IMR-90 (cell line): ENCODE results near the gene SLC5A11. TPM values are rescaled to one million over a fixed set of nuclear protein-coding genes. Genes with fewer than 3 reads are reported as not detected.

Experiments used
- ATAC-seq: fragments of 200-7000 bp; cut with Tn5 transposase; 2 replicates; pipeline ENCODE4 v1.9.1; 2020; ENCODE audit warnings: low read depth, mild to moderate bottlenecking, moderate library complexity
- BruUV-seq: library from RNA; stranded (reverse); fragments of 400-500 nt; replicated peaks from 2 replicates; lab custom pipeline; 2021; lab: Mats Ljungman, UMichigan
- CTCF ChIA-PET: fragments of 300-600 bp; formaldehyde crosslinking; extraction: SDS; loops from one replicate; lab custom pipeline; 2021; ENCODE audit warnings: antibody characterized with exemption; lab: Yijun Ruan, JAX
- POLR2A ChIA-PET: fragments of 300-600 bp; sonication (Branson Sonifier 250); formaldehyde crosslinking; loops from one replicate; lab custom pipeline; 2022; ENCODE audit warnings: antibody characterized with exemption; ENCODE audit not compliant: unreplicated experiment; lab: Charles Lee
- DNase-seq: peaks from one replicate; pipeline ENCODE4 v3.0.0; 2013
- H2AFZ ChIP-seq: replicated peaks from 2 replicates; pipeline ENCODE3; 2013; ENCODE audit warnings: low read length, mild to moderate bottlenecking; ENCODE audit not compliant: poor library complexity
- H2AK5ac ChIP-seq: 2 replicates; pipeline ENCODE4 v1.6.1; 2013; ENCODE audit warnings: low read depth, low read length, inconsistent platforms
- H2AK9ac ChIP-seq: replicated peaks from 2 replicates; pipeline ENCODE3; 2013; ENCODE audit warnings: mild to moderate bottlenecking, low read depth, low read length, moderate library complexity; ENCODE audit not compliant: poor library complexity
- H2BK120ac ChIP-seq: 2 replicates; pipeline ENCODE4 v1.6.1; 2013; ENCODE audit warnings: low read depth, low read length, inconsistent platforms
- H2BK15ac ChIP-seq: 3 replicates; pipeline ENCODE4 v1.6.1; 2013; ENCODE audit warnings: low read depth, low read length, inconsistent platforms
- H2BK20ac ChIP-seq: 2 replicates; pipeline ENCODE4 v1.6.1; 2013; ENCODE audit warnings: low read depth, mild to moderate bottlenecking, inconsistent platforms, low read length, moderate library complexity
- H2BK5ac ChIP-seq: 2 replicates; pipeline ENCODE4 v1.6.1; 2013; ENCODE audit warnings: mild to moderate bottlenecking, low read depth, low read length, inconsistent platforms; ENCODE audit not compliant: poor library complexity, severe bottlenecking
- H3K14ac ChIP-seq: replicated peaks from 2 replicates; pipeline ENCODE4 v1.6.1; 2013; ENCODE audit warnings: low read depth, low read length, inconsistent platforms
- H3K18ac ChIP-seq: 2 replicates; pipeline ENCODE4 v1.6.1; 2013; ENCODE audit warnings: low read depth, low read length, control low read depth
- H3K23ac ChIP-seq: 2 replicates; pipeline ENCODE4 v1.6.1; 2013; ENCODE audit warnings: low read depth, low read length, inconsistent platforms
- H3K27ac ChIP-seq: 2 replicates; pipeline ENCODE4 v1.5.1; 2013; ENCODE audit warnings: mild to moderate bottlenecking, control low read depth, low read length; ENCODE audit not compliant: insufficient read depth
- H3K27me3 ChIP-seq: 2 replicates; pipeline ENCODE4 v1.6.1; 2013; ENCODE audit warnings: low read length; ENCODE audit not compliant: control insufficient read depth, insufficient read depth
- H3K36me3 ChIP-seq: 2 replicates; pipeline ENCODE4 v1.6.1; 2013; ENCODE audit warnings: low read length, mixed read lengths; ENCODE audit not compliant: control insufficient read depth, insufficient read depth
- H3K4ac ChIP-seq: 2 replicates; pipeline ENCODE4 v1.6.1; 2013; ENCODE audit warnings: low read depth, low read length, inconsistent platforms
- H3K4me1 ChIP-seq: 2 replicates; pipeline ENCODE4 v1.6.1; 2013; ENCODE audit warnings: low read length, mixed read lengths; ENCODE audit not compliant: control insufficient read depth, insufficient read depth
- H3K4me2 ChIP-seq: 2 replicates; pipeline ENCODE4 v1.6.1; 2013; ENCODE audit warnings: low read depth, mild to moderate bottlenecking, control low read depth, low read length, moderate library complexity
- H3K4me3 ChIP-seq: 2 replicates; pipeline ENCODE4 v1.5.1; 2013; ENCODE audit warnings: low read depth, mild to moderate bottlenecking, control low read depth, low read length, moderate library complexity; ENCODE audit not compliant: insufficient read depth
- H3K56ac ChIP-seq: 2 replicates; pipeline ENCODE4 v1.6.1; 2013; ENCODE audit warnings: low read length, inconsistent platforms; ENCODE audit not compliant: insufficient read depth; ENCODE audit errors: extremely low read depth
- H3K79me1 ChIP-seq, 2 experiments: 2 replicates each; pipeline ENCODE4 v1.6.1; 2013; ENCODE audit warnings: low read length in 2 of 2, inconsistent platforms in 1 of 2, low read depth in 1 of 2
- H3K9ac ChIP-seq: 2 replicates; pipeline ENCODE4 v1.6.1; 2013; ENCODE audit warnings: low read depth, low read length, control low read depth
- H3K9me1 ChIP-seq: 2 replicates; pipeline ENCODE4 v1.6.1; 2013; ENCODE audit warnings: low read length, inconsistent platforms; ENCODE audit not compliant: insufficient read depth
- H3K9me3 ChIP-seq: 2 replicates; pipeline ENCODE4 v1.6.1; 2013; ENCODE audit warnings: low read length; ENCODE audit not compliant: control insufficient read depth, insufficient read depth
- H4K20me1 ChIP-seq: 2 replicates; pipeline ENCODE4 v1.6.1; 2013; ENCODE audit warnings: low read length, inconsistent platforms; ENCODE audit not compliant: insufficient read depth
- H4K5ac ChIP-seq: 2 replicates; pipeline ENCODE4 v1.6.1; 2013; ENCODE audit warnings: mild to moderate bottlenecking, low read depth, low read length, control low read depth
- H4K8ac ChIP-seq, 2 experiments: 2 replicates each; pipeline ENCODE4 v1.6.1; 2013; ENCODE audit warnings: low read depth in 2 of 2, low read length in 2 of 2, control low read depth in 1 of 2, inconsistent platforms in 1 of 2
- H4K91ac ChIP-seq: 2 replicates; pipeline ENCODE4 v1.6.1; 2013; ENCODE audit warnings: low read depth, low read length, inconsistent platforms; ENCODE audit not compliant: insufficient read depth
- BHLHE40 ChIP-seq: fragments of 150-350 bp; IDR thresholded peaks from 2 replicates; pipeline ENCODE4 v1.6.1; 2016; ENCODE audit warnings: mild to moderate bottlenecking, low read depth, low read length
- CEBPB ChIP-seq: IDR thresholded peaks from 2 replicates; pipeline ENCODE4 v1.6.1; 2012; ENCODE audit warnings: low read depth, low read length, improper control_type of control experiment
- CHD1 ChIP-seq: IDR thresholded peaks from 2 replicates; pipeline ENCODE4 v1.6.1; 2012; ENCODE audit warnings: low read depth, low read length, improper control_type of control experiment
- FOS ChIP-seq: fragments of 150-350 bp; IDR thresholded peaks from 2 replicates; pipeline ENCODE4 v1.6.1; 2016; ENCODE audit warnings: low read depth, low read length
- MAFK ChIP-seq: IDR thresholded peaks from 2 replicates; pipeline ENCODE4 v1.6.1; 2012; ENCODE audit warnings: low read depth, low read length, improper control_type of control experiment
- MAZ ChIP-seq: IDR thresholded peaks from 2 replicates; pipeline ENCODE4 v1.6.1; 2012; ENCODE audit warnings: low read depth, mild to moderate bottlenecking, low read length, improper control_type of control experiment, moderate library complexity, borderline replicate concordance
- MXI1 ChIP-seq: IDR thresholded peaks from 2 replicates; pipeline ENCODE4 v1.6.1; 2012; ENCODE audit warnings: low read depth, mild to moderate bottlenecking, low read length, moderate library complexity, borderline replicate concordance
- NFE2L2 ChIP-seq: fragments of 150-350 bp; IDR thresholded peaks from 2 replicates; pipeline ENCODE4 v1.6.1; 2016; ENCODE audit warnings: low read depth, mild to moderate bottlenecking, low read length
- POLR2A ChIP-seq: IDR thresholded peaks from 2 replicates; pipeline ENCODE4 v1.6.1; 2012; ENCODE audit warnings: mild to moderate bottlenecking, low read depth, low read length
- RAD21 ChIP-seq: IDR thresholded peaks from 2 replicates; pipeline ENCODE4 v1.6.1; 2012; ENCODE audit warnings: low read length, improper control_type of control experiment
- RCOR1 ChIP-seq: IDR thresholded peaks from 2 replicates; pipeline ENCODE4 v1.6.1; 2012; ENCODE audit warnings: mild to moderate bottlenecking, low read length, improper control_type of control experiment; ENCODE audit not compliant: insufficient replicate concordance
- RFX5 ChIP-seq: IDR thresholded peaks from 2 replicates; pipeline ENCODE4 v1.8.0; 2012; ENCODE audit warnings: low read depth, mild to moderate bottlenecking, low read length, moderate library complexity
- SMC3 ChIP-seq: fragments of 150-350 bp; IDR thresholded peaks from 2 replicates; pipeline ENCODE4 v1.6.1; 2016; ENCODE audit warnings: low read depth, mild to moderate bottlenecking, antibody characterized with exemption, low read length, moderate library complexity
- WGBS, 2 experiments: methylation state at CpG; one replicate each; pipeline versions ENCODE4 v1.1.5 to v1.1.7; 2013; ENCODE audit warnings: missing lambda C conversion rate in 2 of 2; ENCODE audit not compliant: insufficient read length in 1 of 2; ENCODE audit errors: extremely low coverage in 2 of 2; 5-methylcytosine and 5-hydroxymethylcytosine counted together
- dilution Hi-C: fragments of 300-500 bp; cut with HindIII; formaldehyde crosslinking; loops from one replicate; pipeline ENCODE4 v1.14.3; 2018; ENCODE audit warnings: low sequenced_read_pairs; ENCODE audit not compliant: unreplicated experiment
- in situ Hi-C: fragments of 300-500 bp; cut with MboI; formaldehyde crosslinking; loops from 3 replicates; pipeline ENCODE4 v1.14.3; 2019; ENCODE audit warnings: low sequenced_read_pairs, inconsistent platforms, mixed read lengths
- intact Hi-C: fragments of 100-400 bp; cut with micrococcal nuclease; formaldehyde crosslinking; loops from 2 replicates; pipeline ENCODE4 v1.10.0; 2022
- polyA plus RNA-seq, 3 experiments: library from polyadenylated mRNA; depleted of rRNA; stranded (reverse); fragments of >200 nt; gene quantifications; 2 replicates each; pipeline ENCODE4 v1.2.3, GENCODE V29; 2012; ENCODE audit warnings: low replicate concordance in 1 of 3
- total RNA-seq: library from RNA; depleted of rRNA; stranded (reverse); fragments of >200 nt; gene quantifications from 2 replicates; pipeline ENCODE4 v1.2.3, GENCODE V29; 2012
- TF ChIP-seq, protein P1 (sequence below): conservative IDR thresholded peaks from 2 replicates; pipeline ENCODE4 v1.5.1; 2012; ENCODE audit warnings: mild to moderate bottlenecking, low read depth, low read length, improper control_type of control experiment
- TF ChIP-seq, protein P2 (sequence below): fragments of 150-350 bp; IDR thresholded peaks from 2 replicates; pipeline ENCODE4 v1.6.1; 2016; ENCODE audit warnings: low read depth, mild to moderate bottlenecking, low read length, moderate library complexity, borderline replicate concordance
- TF ChIP-seq, protein P3 (sequence below): fragments of 150-350 bp; IDR thresholded peaks from 2 replicates; pipeline ENCODE4 v1.6.1; 2017; ENCODE audit warnings: mild to moderate bottlenecking, antibody characterized with exemption, low read length, low read depth

Gene SLC5A11
- total and polyA plus RNA-seq, 2 of the 4 experiments (the other 2 are of a cell fraction): under 0.01 TPM; not detected in 1

DNA sequence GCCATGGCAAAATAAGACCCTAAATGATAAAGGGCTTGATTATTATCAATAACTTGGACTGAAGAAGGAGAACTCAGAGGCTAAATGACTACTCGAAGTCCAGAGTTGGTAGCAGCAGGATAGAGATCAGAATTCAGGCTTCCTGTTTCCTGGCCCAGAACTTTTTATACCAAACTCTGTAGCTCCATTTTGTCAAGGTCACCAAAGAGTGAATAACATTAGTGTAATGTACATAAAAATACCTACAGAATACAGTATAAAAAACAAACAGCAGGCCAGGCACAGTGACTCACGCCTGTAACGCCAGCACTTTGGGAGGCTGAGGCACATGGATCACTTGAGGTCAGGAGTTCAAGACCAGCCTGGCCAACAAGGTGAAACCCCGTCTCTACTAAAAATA is 90.4 kb downstream of the SLC5A11 start:
- Histone ChIP-seq H3K4me3 (no peak overlapping the region), H3K4ac (no peak overlapping the region), H3K9me1 (peaks cover 13% of the 10 kb centered on the region), H3K4me1 (no peaks in the 10 kb centered on the region), H2AK5ac (no peak overlapping the region), H4K91ac (no peak overlapping the region), H2BK15ac (no peak overlapping the region), H3K79me1 (peaks cover 23 to 63% of the 10 kb centered on the region in 2 experiments), H3K27me3 (no peaks in the 10 kb centered on the region), H2BK120ac (no peak overlapping the region), H4K8ac (no peak overlapping the region), H4K5ac (no peak overlapping the region), H2AK9ac (no peak overlapping the region), H2BK5ac (no peak overlapping the region), H3K36me3 (peaks cover 61% of the 10 kb centered on the region), H3K9ac (no peak overlapping the region), H3K9me3 (no peaks in the 10 kb centered on the region), H3K27ac (no peak overlapping the region), H2AFZ (no peak overlapping the region), H3K14ac (no peak overlapping the region), H3K23ac (no peak overlapping the region), H4K20me1 (0 out of 2 replicates have a peak, but pooled peaks cover 9% of the 10 kb centered on the region), H2BK20ac (no peak overlapping the region), H3K56ac (no peak overlapping the region), H3K4me2 (no peak overlapping the region), H3K18ac (no peak overlapping the region)
- ChIA-PET POLR2A (no interaction called here), CTCF (no interaction called here)
- dilution Hi-C loops: no loop called here
- in situ Hi-C loops: loop anchor here (25.0 kb wide), 1 partner anchor 374 kb away; no protein-coding TSS in a partner anchor
- intact Hi-C loops: no loop called here
- ATAC-seq: no peak; the same call in 1 of the 2 replicates
- no TSS peak for BruUV-seq
- no CpG with 5 or more reads among the region's 4 CpGs for WGBS, 2 experiments
- peak; percentile 6 for DNase-seq
- TF ChIP-seq MXI1 (no peak), MAZ (no peak), SMC3 (no peak), FOS (no peak), POLR2A (no peak), RFX5 (no peak), CHD1 (no peak), RCOR1 (no peak), CEBPB (no peak), RAD21 (no peak), NFE2L2 (no peak), MAFK (no peak), BHLHE40 (no peak)
- TF ChIP-seq, protein P1, sequence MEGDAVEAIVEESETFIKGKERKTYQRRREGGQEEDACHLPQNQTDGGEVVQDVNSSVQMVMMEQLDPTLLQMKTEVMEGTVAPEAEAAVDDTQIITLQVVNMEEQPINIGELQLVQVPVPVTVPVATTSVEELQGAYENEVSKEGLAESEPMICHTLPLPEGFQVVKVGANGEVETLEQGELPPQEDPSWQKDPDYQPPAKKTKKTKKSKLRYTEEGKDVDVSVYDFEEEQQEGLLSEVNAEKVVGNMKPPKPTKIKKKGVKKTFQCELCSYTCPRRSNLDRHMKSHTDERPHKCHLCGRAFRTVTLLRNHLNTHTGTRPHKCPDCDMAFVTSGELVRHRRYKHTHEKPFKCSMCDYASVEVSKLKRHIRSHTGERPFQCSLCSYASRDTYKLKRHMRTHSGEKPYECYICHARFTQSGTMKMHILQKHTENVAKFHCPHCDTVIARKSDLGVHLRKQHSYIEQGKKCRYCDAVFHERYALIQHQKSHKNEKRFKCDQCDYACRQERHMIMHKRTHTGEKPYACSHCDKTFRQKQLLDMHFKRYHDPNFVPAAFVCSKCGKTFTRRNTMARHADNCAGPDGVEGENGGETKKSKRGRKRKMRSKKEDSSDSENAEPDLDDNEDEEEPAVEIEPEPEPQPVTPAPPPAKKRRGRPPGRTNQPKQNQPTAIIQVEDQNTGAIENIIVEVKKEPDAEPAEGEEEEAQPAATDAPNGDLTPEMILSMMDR: no peak
- TF ChIP-seq, protein P2, sequence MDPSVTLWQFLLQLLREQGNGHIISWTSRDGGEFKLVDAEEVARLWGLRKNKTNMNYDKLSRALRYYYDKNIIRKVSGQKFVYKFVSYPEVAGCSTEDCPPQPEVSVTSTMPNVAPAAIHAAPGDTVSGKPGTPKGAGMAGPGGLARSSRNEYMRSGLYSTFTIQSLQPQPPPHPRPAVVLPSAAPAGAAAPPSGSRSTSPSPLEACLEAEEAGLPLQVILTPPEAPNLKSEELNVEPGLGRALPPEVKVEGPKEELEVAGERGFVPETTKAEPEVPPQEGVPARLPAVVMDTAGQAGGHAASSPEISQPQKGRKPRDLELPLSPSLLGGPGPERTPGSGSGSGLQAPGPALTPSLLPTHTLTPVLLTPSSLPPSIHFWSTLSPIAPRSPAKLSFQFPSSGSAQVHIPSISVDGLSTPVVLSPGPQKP: no peak
- TF ChIP-seq, protein P3, sequence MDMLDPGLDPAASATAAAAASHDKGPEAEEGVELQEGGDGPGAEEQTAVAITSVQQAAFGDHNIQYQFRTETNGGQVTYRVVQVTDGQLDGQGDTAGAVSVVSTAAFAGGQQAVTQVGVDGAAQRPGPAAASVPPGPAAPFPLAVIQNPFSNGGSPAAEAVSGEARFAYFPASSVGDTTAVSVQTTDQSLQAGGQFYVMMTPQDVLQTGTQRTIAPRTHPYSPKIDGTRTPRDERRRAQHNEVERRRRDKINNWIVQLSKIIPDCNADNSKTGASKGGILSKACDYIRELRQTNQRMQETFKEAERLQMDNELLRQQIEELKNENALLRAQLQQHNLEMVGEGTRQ: no peak
